ENCODE results near the gene MINAR1. TPM values are rescaled to one million over a fixed set of nuclear protein-coding genes. Genes with fewer than 3 reads are reported as not detected.

MINAR1 gene, protein sequence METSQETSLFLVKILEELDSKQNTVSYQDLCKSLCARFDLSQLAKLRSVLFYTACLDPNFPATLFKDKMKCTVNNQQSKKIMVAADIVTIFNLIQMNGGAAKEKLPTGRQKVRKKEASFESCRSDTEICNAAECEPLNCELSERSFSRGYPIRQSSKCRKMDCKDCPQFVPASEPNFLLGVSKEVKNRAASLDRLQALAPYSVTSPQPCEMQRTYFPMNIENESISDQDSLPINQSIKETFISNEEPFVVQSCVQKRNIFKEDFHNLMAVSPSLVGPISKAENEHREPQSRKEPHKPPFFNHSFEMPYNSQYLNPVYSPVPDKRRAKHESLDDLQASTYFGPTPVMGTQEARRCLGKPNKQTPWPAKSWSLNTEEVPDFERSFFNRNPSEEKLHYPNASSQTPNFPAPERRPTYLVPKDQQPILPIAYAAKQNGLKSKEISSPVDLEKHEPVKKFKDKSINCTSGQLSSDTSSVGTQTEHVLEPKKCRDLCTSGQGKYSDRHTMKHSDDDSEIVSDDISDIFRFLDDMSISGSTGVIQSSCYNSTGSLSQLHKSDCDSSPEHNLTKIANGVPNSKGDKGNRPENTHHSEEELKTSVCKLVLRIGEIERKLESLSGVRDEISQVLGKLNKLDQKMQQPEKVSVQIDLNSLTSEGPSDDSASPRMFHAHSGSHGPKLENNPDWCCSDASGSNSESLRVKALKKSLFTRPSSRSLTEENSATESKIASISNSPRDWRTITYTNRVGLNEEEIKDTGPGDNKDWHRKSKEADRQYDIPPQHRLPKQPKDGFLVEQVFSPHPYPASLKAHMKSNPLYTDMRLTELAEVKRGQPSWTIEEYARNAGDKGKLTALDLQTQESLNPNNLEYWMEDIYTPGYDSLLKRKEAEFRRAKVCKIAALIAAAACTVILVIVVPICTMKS
- total RNA-seq: 0.08 and 0.23 TPM in 2 replicates

DNA sequence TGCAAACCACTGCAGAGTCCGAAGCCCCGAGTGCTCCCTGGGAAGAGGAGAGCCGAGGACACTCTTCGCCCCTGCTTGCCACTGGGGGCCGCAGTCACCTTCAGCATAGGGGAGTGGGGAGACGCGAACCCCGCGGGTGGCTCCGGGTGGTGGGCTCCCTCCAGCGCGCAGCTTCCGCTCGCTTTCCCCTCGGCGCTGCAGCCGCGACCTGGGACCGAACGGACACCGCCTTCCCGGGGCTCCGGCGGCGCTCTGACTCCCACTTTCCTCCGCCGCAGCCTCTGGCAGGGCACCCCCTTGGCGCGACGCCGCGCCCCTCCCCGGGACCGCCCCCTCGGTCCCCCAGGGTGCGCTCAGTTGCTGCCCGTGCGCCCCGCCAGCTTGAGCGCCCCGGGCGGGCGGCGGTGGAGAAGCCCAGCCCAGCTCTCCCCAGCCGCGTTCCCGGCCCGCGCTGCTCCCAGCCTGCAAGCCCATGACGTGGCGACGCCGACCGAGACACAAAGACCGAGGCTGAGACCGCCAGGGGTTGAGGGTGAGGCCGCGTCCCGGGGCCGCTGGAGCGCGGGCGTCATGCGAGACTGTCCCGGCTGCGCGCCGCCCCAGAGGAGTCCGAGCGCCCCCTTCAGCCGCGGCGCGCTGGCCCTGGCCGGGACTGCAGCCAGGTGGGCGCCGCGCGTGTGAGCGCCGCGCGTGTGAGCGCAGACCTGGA, at the start of gene MINAR1:
Gene MINAR1, plus strand, starts transcription at position 701 of the 709 bp plus-strand sequence. CDS start 23,812 bp downstream, outside the sequence.

Other genes with a start within 250 kb of the MINAR1 start
- not detected in 2 replicates for gene ANKRD34C, start 149.6 kb upstream of the MINAR1 start, total RNA-seq
- 152 and 162 TPM in 2 replicates for gene TMED3, start 121.2 kb upstream of the MINAR1 start, total RNA-seq

All from hair follicular keratinocyte (primary cell).